SK-N-SH (cell line): Measurements from ENCODE around the gene ZNF827. TPM values are rescaled to one million over a fixed set of nuclear protein-coding genes. Genes with fewer than 3 reads are reported as not detected.

Experiments
- CTCF ChIA-PET: fragments of 300-600, 350-600 bp; formaldehyde crosslinking; extraction: SDS; loops from one replicate; lab custom pipeline; 2021; lab: Yijun Ruan, JAX
- POLR2A ChIA-PET: fragments of 350-600 bp; sonication (Branson Sonifier 250); formaldehyde crosslinking; extraction: SDS; loops from one replicate; lab custom pipeline; 2020; ENCODE audit warnings: antibody characterized with exemption, inconsistent platforms; lab: Yijun Ruan, JAX
- DNase-seq: peaks from one replicate; pipeline ENCODE4 v3.0.0; 2012
- H2AFZ ChIP-seq: fragments of 200-600 bp; sonication (generic); 2 replicates; pipeline ENCODE4 v1.8.1; 2016; ENCODE audit warnings: antibody characterized with exemption, mild to moderate bottlenecking, low read depth
- H3F3A ChIP-seq: fragments of 200-600 bp; sonication (generic); replicated peaks from 2 replicates; pipeline ENCODE3; 2016; ENCODE audit warnings: antibody characterized with exemption, mild to moderate bottlenecking; ENCODE audit not compliant: insufficient read depth
- H3K27ac ChIP-seq, 2 experiments: fragments of 200-500 bp in 1 of 2; fragments of 200-600 bp in 1 of 2; sonication (Bioruptor generic) in 1 of 2; sonication (generic), shearing (Covaris generic) in 1 of 2; 2 replicates each; pipeline versions ENCODE4 v1.5.1 to v1.6.1; 2014 to 2016; ENCODE audit warnings: low read depth in 2 of 2, inconsistent platforms in 1 of 2, low read length in 1 of 2, mild to moderate bottlenecking in 1 of 2, mixed read lengths in 1 of 2
- H3K27me3 ChIP-seq: fragments of 200-600 bp; sonication (generic), shearing (Covaris generic); 2 replicates; pipeline ENCODE4 v1.6.1; 2016; ENCODE audit warnings: mixed run types; ENCODE audit not compliant: insufficient read depth
- H3K36me3 ChIP-seq, 2 experiments: fragments of 200-500 bp in 1 of 2; fragments of 200-600 bp in 1 of 2; sonication (Bioruptor generic) in 1 of 2; sonication (generic) in 1 of 2; replicated peaks in 1 of 2; 2 replicates each; pipeline versions ENCODE3 to v1.5.1; 2014 to 2016; ENCODE audit warnings: low read length in 1 of 2, mild to moderate bottlenecking in 1 of 2; ENCODE audit not compliant: insufficient read depth in 2 of 2, control insufficient read depth in 1 of 2
- H3K4me1 ChIP-seq, 2 experiments: fragments of 200-500 bp in 1 of 2; fragments of 200-600 bp in 1 of 2; sonication (Bioruptor generic) in 1 of 2; sonication (generic), shearing (Covaris generic) in 1 of 2; 2 replicates each; pipeline versions ENCODE4 v1.5.1 to v1.6.1; 2014 to 2016; ENCODE audit warnings: low read depth in 1 of 2, low read length in 1 of 2, mixed run types in 1 of 2; ENCODE audit not compliant: insufficient read depth in 2 of 2, control insufficient read depth in 1 of 2
- H3K4me2 ChIP-seq: fragments of 200-600 bp; sonication (generic), shearing (Covaris generic); 2 replicates; pipeline ENCODE4 v1.6.1; 2017; ENCODE audit warnings: mixed run types
- H3K4me3 ChIP-seq, 2 experiments: fragments of 200-500 bp in 1 of 2; fragments of 200-600 bp in 1 of 2; sonication (Bioruptor generic) in 1 of 2; sonication (generic), shearing (Covaris generic) in 1 of 2; 2 replicates each; pipeline versions ENCODE4 v1.5.1 to v1.8.1; 2014 to 2016; ENCODE audit warnings: low read depth in 2 of 2, inconsistent platforms in 1 of 2, low read length in 1 of 2, mild to moderate bottlenecking in 1 of 2, mixed read lengths in 1 of 2, moderate library complexity in 1 of 2
- H3K79me2 ChIP-seq: fragments of 200-600 bp; sonication (generic); 2 replicates; pipeline ENCODE4 v1.8.1; 2017; ENCODE audit warnings: mild to moderate bottlenecking; ENCODE audit not compliant: insufficient read depth
- H3K9ac ChIP-seq: fragments of 200-600 bp; sonication (generic); 2 replicates; pipeline ENCODE4 v1.6.1; 2017; ENCODE audit warnings: mixed run types
- H3K9me2 ChIP-seq: fragments of 200-600 bp; sonication (generic); 2 replicates; pipeline ENCODE4 v1.6.1; 2017; ENCODE audit warnings: mixed run types
- H3K9me3 ChIP-seq: fragments of 200-600 bp; sonication (generic); 2 replicates; pipeline ENCODE4 v1.6.1; 2017; ENCODE audit warnings: mixed run types, mild to moderate bottlenecking, moderate library complexity
- H4K20me1 ChIP-seq: fragments of 200-600 bp; sonication (generic); 2 replicates; pipeline ENCODE4 v1.6.1; 2017; ENCODE audit warnings: mild to moderate bottlenecking, mixed run types; ENCODE audit not compliant: insufficient read depth
- CHD2 ChIP-seq: fragments of 150-350 bp; IDR thresholded peaks from 2 replicates; pipeline ENCODE4 v1.6.1; 2018; ENCODE audit warnings: low read length; ENCODE audit not compliant: partially characterized antibody
- ELF1 ChIP-seq: IDR thresholded peaks from 2 replicates; pipeline ENCODE4 v1.4.0; 2012
- FOXJ3 ChIP-seq: sonication (generic); formaldehyde crosslinking; IDR thresholded peaks from 2 replicates; pipeline ENCODE4 v1.5.1; 2020; ENCODE audit warnings: mild to moderate bottlenecking, missing genetic modification reagents
- FOXM1 ChIP-seq: IDR thresholded peaks from 2 replicates; pipeline ENCODE4 v1.4.0; 2012; ENCODE audit warnings: low read depth, mild to moderate bottlenecking
- MEF2A ChIP-seq: IDR thresholded peaks from 2 replicates; pipeline ENCODE4 v1.4.0; 2012; ENCODE audit warnings: low read depth, borderline replicate concordance
- RAD21 ChIP-seq: IDR thresholded peaks from 2 replicates; pipeline ENCODE4 v1.6.1; 2012; ENCODE audit warnings: mild to moderate bottlenecking, low read length
- RFX5 ChIP-seq: IDR thresholded peaks from 2 replicates; pipeline ENCODE4 v1.6.1; 2012; ENCODE audit warnings: mild to moderate bottlenecking, improper control_type of control experiment, low read length
- RXRA ChIP-seq: IDR thresholded peaks from 2 replicates; pipeline ENCODE4 v1.4.0; 2012; ENCODE audit warnings: low read depth, mild to moderate bottlenecking, borderline replicate concordance
- SMC3 ChIP-seq: IDR thresholded peaks from 2 replicates; pipeline ENCODE4 v1.6.1; 2012; ENCODE audit warnings: low read depth, low read length, improper control_type of control experiment
- TAF1 ChIP-seq: IDR thresholded peaks from 2 replicates; pipeline ENCODE4 v1.6.1; 2012; ENCODE audit warnings: low read depth, mild to moderate bottlenecking, low read length, moderate library complexity, borderline replicate concordance
- TCF12 ChIP-seq: IDR thresholded peaks from 2 replicates; pipeline ENCODE4 v1.4.0; 2012
- TEAD4 ChIP-seq: IDR thresholded peaks from 2 replicates; pipeline ENCODE4 v1.4.0; 2012; ENCODE audit warnings: mild to moderate bottlenecking, borderline replicate concordance; ENCODE audit not compliant: insufficient read depth
- YY1 ChIP-seq: IDR thresholded peaks from 2 replicates; pipeline ENCODE4 v1.4.0; 2012; ENCODE audit warnings: low read depth, mild to moderate bottlenecking
- WGBS: methylation state at CpG from one replicate; pipeline ENCODE4 v1.1.6; 2017; ENCODE audit warnings: low lambda C conversion rate; 5-methylcytosine and 5-hydroxymethylcytosine counted together
- polyA plus RNA-seq, 3 experiments: library from polyadenylated mRNA; depleted of rRNA; stranded (reverse); fragments of >200 nt; gene quantifications; 2 replicates each; pipeline ENCODE4 v1.2.3, GENCODE V29; 2012
- TF ChIP-seq, protein P1 (sequence below): fragments of 150-350 bp; IDR thresholded peaks from 2 replicates; pipeline ENCODE4 v1.6.1; 2016; ENCODE audit warnings: mild to moderate bottlenecking, low read depth, low read length
- TF ChIP-seq, protein P2 (sequence below): IDR thresholded peaks from 2 replicates; pipeline ENCODE4 v1.4.0; 2012; ENCODE audit warnings: low read depth, borderline replicate concordance
- TF ChIP-seq, protein P3 (sequence below): fragments of 150-350 bp; IDR thresholded peaks from 2 replicates; pipeline ENCODE4 v1.6.1; 2017; ENCODE audit warnings: antibody characterized with exemption, low read length, low read depth, borderline replicate concordance
- TF ChIP-seq, protein P4 (sequence below): IDR thresholded peaks from 2 replicates; pipeline ENCODE4 v1.4.0; 2012; ENCODE audit warnings: low read depth
- TF ChIP-seq, protein P5 (sequence below): IDR thresholded peaks from 2 replicates; pipeline ENCODE4 v1.4.0; 2012; ENCODE audit warnings: low read depth, borderline replicate concordance

Gene ZNF827
- polyA plus RNA-seq, 1 of the 3 experiments (the other 2 are of a cell fraction): 23.2 TPM

DNA sequence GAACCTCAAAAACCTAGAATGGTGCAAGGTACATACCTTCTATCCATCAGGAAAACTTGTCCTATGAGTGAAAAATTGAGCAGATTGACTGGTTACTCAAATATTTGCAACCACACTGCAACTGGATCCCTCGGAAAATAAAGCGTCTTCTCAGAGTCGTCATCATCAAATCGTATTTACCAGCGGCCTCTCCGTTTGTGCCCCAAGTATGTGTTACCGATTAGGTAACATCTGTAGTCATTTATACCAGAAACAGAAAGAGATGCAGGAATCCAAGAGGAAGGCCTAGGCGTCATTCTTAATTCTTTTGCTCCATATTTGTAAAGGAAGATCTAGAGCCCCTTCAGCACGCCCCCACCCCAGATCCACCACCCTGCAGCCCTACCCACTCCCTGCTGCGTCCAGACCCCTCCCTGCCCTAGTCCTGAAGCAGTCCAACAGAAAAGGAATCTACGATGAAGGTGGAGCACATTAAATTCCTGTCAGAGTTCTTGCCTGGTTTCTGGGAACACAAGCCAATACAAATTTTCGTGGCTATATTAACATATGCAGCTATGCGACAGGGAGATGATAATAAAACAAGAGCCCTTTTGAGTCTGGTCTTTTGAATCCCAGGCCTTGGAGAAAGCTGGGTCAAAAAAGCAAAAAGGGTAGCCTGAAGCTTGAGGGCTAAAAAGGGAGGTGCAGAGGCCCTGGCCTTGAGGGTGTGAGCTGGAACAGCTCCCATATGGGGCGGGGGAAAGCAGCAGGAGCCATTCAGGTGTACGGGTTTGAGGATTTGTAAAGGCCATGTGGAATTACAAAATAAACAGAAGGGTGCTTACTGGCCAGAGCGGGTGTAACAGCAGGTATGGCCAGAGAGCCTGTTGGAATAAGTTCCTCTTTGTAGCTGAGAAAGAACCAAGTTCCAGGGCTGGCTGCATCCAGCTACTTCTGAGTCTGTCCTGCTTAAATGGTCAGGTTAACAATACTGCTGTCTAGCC, 77.0 kb downstream of the ZNF827 start:
- 91% methylated on average over 16 of the region's 16 CpGs for WGBS
- H3K4me2 ChIP-seq: no peak overlapping the region
- peaks cover 5% of the 10 kb centered on the region for H3F3A ChIP-seq
- DNase-seq: no peak
- H2AFZ ChIP-seq: no peak overlapping the region
- H3K36me3 ChIP-seq: peaks cover 16 to 29% of the 10 kb centered on the region in 2 experiments
- CTCF ChIA-PET: interaction anchor here (0.8 kb wide), 1 partner anchor 628 kb away, joined by 3 read pairs; no protein-coding TSS in a partner anchor
- no peak overlapping the region for H3K4me3 ChIP-seq
- POLR2A ChIA-PET: no interaction called here
- no peaks in the 10 kb centered on the region for H3K9me2 ChIP-seq
- no peak for TF ChIP-seq FOXM1
- TF ChIP-seq TAF1: no peak
- no peak for TF ChIP-seq TEAD4
- TF ChIP-seq, protein P1, sequence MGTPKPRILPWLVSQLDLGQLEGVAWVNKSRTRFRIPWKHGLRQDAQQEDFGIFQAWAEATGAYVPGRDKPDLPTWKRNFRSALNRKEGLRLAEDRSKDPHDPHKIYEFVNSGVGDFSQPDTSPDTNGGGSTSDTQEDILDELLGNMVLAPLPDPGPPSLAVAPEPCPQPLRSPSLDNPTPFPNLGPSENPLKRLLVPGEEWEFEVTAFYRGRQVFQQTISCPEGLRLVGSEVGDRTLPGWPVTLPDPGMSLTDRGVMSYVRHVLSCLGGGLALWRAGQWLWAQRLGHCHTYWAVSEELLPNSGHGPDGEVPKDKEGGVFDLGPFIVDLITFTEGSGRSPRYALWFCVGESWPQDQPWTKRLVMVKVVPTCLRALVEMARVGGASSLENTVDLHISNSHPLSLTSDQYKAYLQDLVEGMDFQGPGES: no peak
- TF ChIP-seq RFX5: no peak
- TF ChIP-seq TCF12: no peak
- TF ChIP-seq CHD2: no peak
- TF ChIP-seq FOXJ3: no peak
- no peak for TF ChIP-seq MEF2A
- no peak for TF ChIP-seq RAD21
- TF ChIP-seq, protein P2, sequence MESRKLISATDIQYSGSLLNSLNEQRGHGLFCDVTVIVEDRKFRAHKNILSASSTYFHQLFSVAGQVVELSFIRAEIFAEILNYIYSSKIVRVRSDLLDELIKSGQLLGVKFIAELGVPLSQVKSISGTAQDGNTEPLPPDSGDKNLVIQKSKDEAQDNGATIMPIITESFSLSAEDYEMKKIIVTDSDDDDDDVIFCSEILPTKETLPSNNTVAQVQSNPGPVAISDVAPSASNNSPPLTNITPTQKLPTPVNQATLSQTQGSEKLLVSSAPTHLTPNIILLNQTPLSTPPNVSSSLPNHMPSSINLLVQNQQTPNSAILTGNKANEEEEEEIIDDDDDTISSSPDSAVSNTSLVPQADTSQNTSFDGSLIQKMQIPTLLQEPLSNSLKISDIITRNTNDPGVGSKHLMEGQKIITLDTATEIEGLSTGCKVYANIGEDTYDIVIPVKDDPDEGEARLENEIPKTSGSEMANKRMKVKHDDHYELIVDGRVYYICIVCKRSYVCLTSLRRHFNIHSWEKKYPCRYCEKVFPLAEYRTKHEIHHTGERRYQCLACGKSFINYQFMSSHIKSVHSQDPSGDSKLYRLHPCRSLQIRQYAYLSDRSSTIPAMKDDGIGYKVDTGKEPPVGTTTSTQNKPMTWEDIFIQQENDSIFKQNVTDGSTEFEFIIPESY: no peak
- H3K9ac ChIP-seq: no peak overlapping the region
- H3K9me3 ChIP-seq: no peaks in the 10 kb centered on the region
- H3K4me1 ChIP-seq: peaks cover 0 to 3% of the 10 kb centered on the region in 2 experiments; a peak in 1 of 4 replicates
- H3K27me3 ChIP-seq: no peaks in the 10 kb centered on the region
- H3K27ac ChIP-seq: peak overlapping the region in 1 of 2 experiments; percentile 62; a peak in 1 of 4 replicates
- H3K79me2 ChIP-seq: peaks cover 4% of the 10 kb centered on the region
- no peaks in the 10 kb centered on the region for H4K20me1 ChIP-seq

DNA sequence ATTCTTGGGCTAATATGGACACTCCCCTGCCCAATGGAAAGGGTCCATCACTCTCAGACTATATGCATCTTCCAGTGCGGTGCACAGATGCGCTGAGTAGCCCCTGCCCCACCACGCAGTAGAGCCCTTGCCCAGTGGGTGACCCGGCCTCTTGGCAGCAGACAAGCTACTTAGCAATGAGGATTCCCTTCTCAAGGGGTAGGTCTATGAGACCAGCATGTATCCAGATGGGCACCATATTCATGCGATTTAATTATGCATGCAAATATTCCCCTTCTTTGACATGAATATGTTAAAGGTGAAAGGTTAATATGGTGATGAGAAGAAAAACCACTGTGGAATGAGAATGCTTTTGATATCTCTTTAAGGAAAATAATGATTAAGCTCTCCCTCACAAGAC, 77.7 kb downstream of the ZNF827 start:
- 98% methylated on average over 5 of the region's 5 CpGs for WGBS
- CTCF ChIA-PET: interaction anchor here (0.6 kb wide), 1 partner anchor 9 kb away, joined by 3 read pairs; no protein-coding TSS in a partner anchor
- H3K27ac ChIP-seq: peak overlapping the region in 1 of 2 experiments; percentile 25; a peak in 1 of 4 replicates
- no peaks in the 10 kb centered on the region for H3K9me3 ChIP-seq
- H3K9me2 ChIP-seq: no peaks in the 10 kb centered on the region
- no peak overlapping the region for H3K4me3 ChIP-seq
- no peak overlapping the region for H3K9ac ChIP-seq
- H3K4me1 ChIP-seq: peaks cover 0 to 3% of the 10 kb centered on the region in 2 experiments; a peak in 1 of 4 replicates
- H3K27me3 ChIP-seq: no peaks in the 10 kb centered on the region
- H2AFZ ChIP-seq: no peak overlapping the region
- no peaks in the 10 kb centered on the region for H4K20me1 ChIP-seq
- no peak overlapping the region for H3K4me2 ChIP-seq
- H3F3A ChIP-seq: no peaks in the 10 kb centered on the region
- H3K79me2 ChIP-seq: peaks cover 4% of the 10 kb centered on the region
- peaks cover 16 to 22% of the 10 kb centered on the region in 2 experiments for H3K36me3 ChIP-seq
- POLR2A ChIA-PET: no interaction called here
- TF ChIP-seq FOXJ3: no peak
- no peak for TF ChIP-seq MEF2A
- TF ChIP-seq, protein P3, sequence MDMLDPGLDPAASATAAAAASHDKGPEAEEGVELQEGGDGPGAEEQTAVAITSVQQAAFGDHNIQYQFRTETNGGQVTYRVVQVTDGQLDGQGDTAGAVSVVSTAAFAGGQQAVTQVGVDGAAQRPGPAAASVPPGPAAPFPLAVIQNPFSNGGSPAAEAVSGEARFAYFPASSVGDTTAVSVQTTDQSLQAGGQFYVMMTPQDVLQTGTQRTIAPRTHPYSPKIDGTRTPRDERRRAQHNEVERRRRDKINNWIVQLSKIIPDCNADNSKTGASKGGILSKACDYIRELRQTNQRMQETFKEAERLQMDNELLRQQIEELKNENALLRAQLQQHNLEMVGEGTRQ: no peak
- TF ChIP-seq ELF1: no peak
- TF ChIP-seq, protein P2: no peak
- TF ChIP-seq, protein P4, sequence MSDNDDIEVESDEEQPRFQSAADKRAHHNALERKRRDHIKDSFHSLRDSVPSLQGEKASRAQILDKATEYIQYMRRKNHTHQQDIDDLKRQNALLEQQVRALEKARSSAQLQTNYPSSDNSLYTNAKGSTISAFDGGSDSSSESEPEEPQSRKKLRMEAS: no peak
- TF ChIP-seq, protein P5, sequence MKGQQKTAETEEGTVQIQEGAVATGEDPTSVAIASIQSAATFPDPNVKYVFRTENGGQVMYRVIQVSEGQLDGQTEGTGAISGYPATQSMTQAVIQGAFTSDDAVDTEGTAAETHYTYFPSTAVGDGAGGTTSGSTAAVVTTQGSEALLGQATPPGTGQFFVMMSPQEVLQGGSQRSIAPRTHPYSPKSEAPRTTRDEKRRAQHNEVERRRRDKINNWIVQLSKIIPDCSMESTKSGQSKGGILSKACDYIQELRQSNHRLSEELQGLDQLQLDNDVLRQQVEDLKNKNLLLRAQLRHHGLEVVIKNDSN: no peak
- TF ChIP-seq CHD2: no peak
- TF ChIP-seq YY1: no peak
- TF ChIP-seq SMC3: no peak
- TF ChIP-seq RXRA: no peak
- TF ChIP-seq, all 33 proteins: peak for 0
- no peak for DNase-seq
